GM12878 (cell line): ENCODE data around the gene GLT1D1.

ENCODE experiments used
- ASH2L ChIP-seq: fragments of 300-600, 200-600 bp; sonication (generic); IDR thresholded peaks from 2 replicates; pipeline ENCODE4 v1.6.1; 2017; ENCODE audit warnings: low read depth, mild to moderate bottlenecking, borderline replicate concordance
- CTCF ChIP-seq, 3 experiments: IDR thresholded peaks in 2 of 3; conservative IDR thresholded peaks in 1 of 3; 2 replicates each; pipeline ENCODE4 v1.5.1; 2011; ENCODE audit warnings: low read depth in 3 of 3, low read length in 3 of 3, mild to moderate bottlenecking in 3 of 3, control low read depth in 2 of 3, moderate library complexity in 2 of 3, inconsistent platforms in 1 of 3, mixed read lengths in 1 of 3; ENCODE audit not compliant: control insufficient read depth in 2 of 3, insufficient read depth in 1 of 3; ENCODE audit errors: extremely low read depth in 1 of 3
- EZH2 ChIP-seq: IDR thresholded peaks from 2 replicates; pipeline ENCODE4 v1.6.1; 2012; ENCODE audit warnings: low read depth, mild to moderate bottlenecking, control low read depth, inconsistent platforms, low read length, borderline replicate concordance; ENCODE audit not compliant: control insufficient read depth
- HCFC1 ChIP-seq: fragments of 150-350 bp; IDR thresholded peaks from 2 replicates; pipeline ENCODE4 v1.6.1; 2014; ENCODE audit warnings: low read length
- POLR2A ChIP-seq: IDR thresholded peaks from 2 replicates; pipeline ENCODE4 v1.6.1; 2011; ENCODE audit warnings: low read depth, mild to moderate bottlenecking, low read length
- SP1 ChIP-seq: IDR thresholded peaks from one replicate; pipeline ENCODE4 v1.6.1; 2011; ENCODE audit warnings: low read depth, low read length

- no peak for TF ChIP-seq POLR2A
- no peak for TF ChIP-seq CTCF (IDR thresholded peaks at IDR 0.05 in 2 of 3, conservative IDR thresholded peaks at IDR 0.05 in 1 of 3; ENCODE audit: control insufficient read depth in 2 of 3, extremely low read depth in 1 of 3, insufficient read depth in 1 of 3, low read depth in 3 of 3, low read length in 3 of 3)
- no peak for TF ChIP-seq SP1
- TF ChIP-seq EZH2 = no peak
- TF ChIP-seq ASH2L = no peak
- TF ChIP-seq HCFC1 = no peak
Measured at GRCh38 chr12:128929057-128929456, 75.8 kb downstream of the GLT1D1 start.
